COR-L47 (cell line): ENCODE data around the gene PER1.

ENCODE experiments used
- DNase-seq: peaks from one replicate; lab custom pipeline; 2025; lab: John Stamatoyannopoulos, UW

PER1 gene

DNA sequence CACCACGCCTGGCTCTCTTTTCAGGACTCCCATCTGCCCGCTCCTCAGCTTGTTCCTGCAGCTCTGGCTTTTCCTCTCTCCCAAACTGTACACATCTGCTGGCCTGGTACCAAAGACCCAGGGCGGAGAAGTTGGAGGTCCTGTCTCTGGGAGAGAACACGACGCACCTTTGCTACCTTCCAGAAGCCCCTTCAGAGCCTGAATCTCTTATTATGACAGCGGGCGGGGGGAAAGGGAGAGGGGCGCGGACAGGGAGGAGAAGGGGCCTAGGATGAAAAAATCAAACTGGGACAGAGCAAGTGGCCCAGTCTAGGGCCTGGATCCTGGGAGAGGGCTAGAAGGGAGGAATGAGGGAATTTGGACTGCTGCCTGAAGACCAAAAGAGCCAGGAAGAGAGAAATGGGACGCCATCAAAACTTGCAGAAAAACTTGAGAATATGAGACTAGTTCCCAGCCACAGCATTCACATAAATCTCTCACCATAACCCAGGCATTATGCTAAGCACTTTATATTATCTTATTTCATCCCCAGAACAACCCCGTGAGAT is 2.5 kb upstream of the PER1 start:
- no peak for DNase-seq

GRCh38 chr17:8153957-8154607 is 1.9 kb upstream of the PER1 start:
- DNase-seq = peak; percentile 34

- no peak for DNase-seq
Measured at GRCh38 chr17:8153525-8153956, 1.3 kb upstream of the PER1 start.

DNA sequence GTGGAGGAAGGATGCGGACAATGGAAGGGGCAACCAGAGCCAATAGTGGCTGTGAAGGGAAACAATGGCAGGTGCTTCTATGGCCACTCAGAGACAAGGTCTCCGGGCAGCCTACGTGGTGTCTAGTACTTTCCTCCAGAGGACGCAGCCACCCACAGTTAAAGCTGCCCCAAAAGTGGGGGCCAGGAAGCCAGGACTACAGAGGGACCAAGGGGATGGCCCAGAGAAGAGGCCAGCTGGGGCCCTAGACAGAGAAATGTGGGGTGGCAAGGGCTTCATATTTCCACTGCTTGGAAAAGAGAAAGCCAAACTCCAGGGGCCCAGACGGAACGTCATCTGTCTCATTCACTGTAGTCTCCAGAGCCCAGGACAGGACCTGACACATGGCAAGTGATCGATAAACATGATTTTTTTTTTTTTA is 837 bp upstream of the PER1 start:
- DNase-seq = no peak

DNA sequence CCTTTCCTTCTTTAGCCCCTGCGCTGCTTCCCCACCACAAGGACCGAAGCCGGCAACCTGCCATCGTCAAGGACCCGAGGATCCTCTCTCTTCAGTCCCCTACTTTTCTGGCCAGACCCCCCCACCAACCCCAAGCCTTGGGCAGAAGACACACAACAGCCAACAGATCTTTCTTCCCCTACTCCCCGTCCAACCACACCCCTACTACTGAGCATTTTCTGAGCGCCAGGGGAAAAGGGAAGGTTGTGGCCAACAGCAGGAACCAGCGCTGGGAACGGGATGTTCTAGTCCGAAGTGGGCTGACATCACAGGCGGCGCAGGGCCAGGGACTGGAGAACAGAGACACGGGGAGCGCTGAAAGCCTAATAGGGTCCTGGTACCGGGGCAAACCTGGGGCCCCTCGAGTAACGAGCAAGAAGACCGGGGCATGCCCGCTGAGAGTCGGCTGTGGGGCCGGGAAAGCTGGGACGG is 528 bp downstream of the PER1 start:
- DNase-seq = no peak

DNA sequence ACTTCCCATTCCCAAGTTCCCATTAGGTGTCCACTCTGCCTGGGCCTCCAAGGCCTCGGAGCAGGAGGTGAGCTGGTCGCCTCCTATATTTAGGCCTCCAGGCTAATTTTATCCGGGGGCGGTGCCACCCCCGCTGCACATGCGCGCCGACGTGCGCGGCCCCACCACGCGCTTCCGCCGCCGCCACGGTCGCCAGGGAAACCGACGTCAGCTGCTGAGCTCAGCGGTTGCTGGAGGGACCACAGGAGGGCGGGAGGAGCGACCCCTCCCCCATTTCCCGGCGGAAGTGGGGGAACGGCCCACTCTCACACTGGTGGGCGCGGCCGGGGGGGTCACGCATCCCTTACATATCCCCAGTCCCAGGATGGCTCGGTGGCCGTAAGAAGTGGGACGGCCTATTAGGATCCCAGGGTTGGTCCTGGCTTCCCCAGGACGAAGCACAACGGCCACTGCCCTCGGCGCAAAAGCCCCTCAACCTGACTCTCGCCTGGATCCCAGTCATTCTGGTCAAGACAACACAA is 1.0 kb downstream of the PER1 start:
- DNase-seq = peak; percentile 42

DNA sequence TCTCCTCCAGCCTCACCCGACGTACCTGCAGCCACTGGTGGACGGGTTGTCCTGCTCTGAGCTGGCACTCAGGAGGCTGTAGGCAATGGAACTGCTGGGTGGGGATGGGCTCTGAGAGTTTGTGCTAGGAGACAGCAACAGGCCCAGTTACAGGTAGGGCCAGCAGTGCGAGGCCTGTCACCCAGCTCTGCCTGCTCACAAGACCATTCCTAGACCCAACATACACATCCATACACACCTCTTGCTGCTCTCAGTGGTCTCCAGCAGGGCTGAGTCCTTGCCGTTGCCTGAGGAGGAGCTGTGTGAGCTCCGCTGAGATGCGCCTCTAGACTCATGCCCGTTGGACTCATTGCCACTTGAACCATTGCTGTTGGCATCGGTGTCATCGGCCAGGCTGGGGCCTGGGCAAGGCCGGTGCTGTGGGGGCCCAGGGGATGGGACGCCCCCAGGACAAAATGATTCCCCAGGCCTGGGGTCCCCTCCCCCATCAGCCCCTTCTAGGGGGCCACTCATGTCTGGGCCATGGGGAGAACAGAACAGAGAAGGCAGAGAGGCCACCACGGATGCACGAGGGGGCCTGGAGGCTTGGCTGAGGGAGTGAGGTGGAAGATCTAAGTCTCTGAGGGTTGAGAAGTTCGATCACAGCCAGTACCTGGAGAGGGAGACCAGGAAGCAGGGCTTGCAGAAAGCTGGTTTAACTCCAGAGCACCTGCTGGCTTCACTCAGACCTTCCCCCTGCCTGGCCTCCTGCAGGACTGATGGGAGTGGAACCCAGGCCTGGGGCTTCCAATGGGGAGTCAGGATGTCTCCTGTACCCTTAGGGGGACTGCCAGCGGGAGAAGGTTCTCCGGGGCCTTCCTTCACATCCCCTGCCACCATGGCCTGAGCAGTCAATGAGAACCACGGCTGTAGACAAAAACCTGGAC is 1.7 kb downstream of the PER1 start:
- DNase-seq = no peak

GRCh38 chr17:8149419-8150193 is 2.6 kb downstream of the PER1 start:
- DNase-seq = no peak

DNA sequence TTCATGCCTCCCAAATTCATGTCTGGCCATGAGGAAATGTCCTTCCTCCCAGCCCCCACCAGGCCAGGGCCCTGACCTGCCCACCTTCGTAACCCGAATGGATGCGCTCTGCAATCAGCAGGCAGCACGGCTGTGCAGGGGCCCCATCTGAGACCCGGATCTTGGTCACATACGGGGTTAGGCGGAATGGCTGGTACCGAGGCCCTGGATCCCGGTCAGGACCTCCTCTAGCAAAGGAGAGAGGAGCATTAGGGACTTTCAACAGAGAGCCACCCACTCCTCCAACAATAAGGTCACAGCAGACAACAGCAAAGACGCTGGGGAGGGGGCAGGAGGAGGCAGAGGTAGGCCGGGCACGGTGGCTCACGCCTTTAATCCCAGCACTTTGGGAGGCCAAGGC is 3.6 kb downstream of the PER1 start:
- no peak for DNase-seq

GRCh38 chr17:8147805-8148404 is 4.3 kb downstream of the PER1 start:
- no peak for DNase-seq

DNA sequence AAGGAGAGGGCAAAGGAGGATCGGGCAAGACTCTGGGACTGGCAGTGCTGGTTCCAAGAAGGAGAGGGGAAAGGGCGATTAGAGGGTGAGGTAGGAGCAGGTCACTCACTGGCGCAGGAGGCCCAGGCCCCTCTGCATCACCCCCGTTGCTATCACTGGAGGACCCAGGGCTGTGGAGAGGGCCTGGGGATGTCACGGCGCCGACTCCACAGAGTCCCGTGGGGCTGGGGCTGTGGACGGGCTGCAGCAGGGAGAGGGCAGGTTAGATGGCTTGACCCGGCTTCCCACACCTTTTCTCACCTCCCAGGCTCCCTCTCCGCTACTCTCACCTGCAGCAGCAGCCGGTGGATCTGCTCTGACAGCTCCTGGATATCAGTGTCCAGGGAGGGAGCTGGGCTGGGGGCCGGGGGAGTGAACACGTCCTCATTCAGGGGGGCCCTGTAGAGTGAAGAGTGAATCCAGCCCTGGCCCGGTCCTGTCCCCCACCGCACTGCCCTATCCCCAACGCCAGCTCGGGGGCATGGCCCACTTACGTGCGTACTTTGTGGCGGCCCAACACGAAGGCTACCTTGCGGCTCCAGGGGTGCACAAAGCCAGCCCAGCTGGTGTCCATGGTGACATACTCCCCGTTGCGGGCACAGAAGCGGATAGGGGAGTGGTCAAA is 4.9 kb downstream of the PER1 start:
- DNase-seq = no peak

GRCh38 chr17:8146381-8147140 is 5.6 kb downstream of the PER1 start:
- DNase-seq = no peak

DNA sequence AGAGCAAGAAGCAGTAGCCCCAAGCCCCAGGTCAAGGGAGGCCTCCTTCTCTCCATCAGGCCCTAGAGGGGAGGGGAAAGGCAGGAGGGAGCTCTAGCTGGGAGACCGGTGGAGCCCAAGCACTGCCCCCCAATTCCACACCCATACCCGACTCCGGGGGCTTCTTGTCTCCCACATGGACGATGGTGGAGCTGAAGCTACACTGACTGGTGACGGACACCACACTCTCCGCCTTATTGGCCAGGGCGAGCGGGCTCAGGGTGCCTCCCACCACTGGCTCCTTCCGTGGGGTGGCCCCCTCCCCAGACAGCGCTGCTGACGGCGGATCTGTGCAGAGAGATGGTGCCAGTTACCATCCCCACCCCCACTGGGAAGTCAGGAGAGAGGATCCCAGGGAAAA is 6.4 kb downstream of the PER1 start:
- DNase-seq = no peak

DNA sequence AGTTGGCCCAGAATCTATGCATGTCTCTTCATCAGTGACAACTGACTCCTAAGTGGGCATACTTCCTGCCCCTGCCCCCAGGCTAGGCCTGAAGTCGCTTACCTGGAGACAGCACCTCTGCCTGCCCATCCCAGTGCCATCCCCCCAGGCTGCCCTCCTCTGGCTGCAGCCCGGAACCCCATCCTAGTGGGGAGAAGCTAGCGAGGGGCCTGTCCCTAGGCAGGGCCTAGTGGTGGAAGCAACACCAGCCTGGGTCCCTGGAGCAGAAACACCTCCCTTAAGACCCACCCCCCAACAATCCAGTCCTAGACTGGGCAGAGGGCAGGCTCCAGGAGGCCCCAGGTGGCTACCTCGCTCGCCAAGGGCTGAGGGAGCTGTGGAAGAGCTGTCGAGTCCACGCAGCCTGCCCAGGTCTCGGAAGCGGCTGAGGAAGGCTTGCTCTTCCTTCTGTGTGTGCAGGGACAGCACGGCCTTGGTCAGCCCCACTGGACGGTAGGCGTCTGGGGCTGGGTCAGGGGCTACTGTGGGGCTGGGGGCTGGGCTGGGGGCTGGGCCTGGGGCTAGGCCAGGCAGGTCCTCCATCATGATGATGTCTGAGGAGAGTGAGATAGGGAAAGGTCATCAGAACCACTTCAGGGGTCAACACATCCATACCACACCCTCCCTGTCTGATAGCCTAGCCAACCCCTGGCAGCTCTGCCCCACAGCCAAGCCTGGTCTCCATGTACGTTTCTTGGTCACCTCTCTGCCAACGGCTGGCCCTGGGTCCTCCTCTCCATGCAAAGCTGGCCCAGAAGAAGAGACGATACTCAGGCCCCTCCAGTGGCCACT is 7.6 kb downstream of the PER1 start:
- no peak for DNase-seq

DNA sequence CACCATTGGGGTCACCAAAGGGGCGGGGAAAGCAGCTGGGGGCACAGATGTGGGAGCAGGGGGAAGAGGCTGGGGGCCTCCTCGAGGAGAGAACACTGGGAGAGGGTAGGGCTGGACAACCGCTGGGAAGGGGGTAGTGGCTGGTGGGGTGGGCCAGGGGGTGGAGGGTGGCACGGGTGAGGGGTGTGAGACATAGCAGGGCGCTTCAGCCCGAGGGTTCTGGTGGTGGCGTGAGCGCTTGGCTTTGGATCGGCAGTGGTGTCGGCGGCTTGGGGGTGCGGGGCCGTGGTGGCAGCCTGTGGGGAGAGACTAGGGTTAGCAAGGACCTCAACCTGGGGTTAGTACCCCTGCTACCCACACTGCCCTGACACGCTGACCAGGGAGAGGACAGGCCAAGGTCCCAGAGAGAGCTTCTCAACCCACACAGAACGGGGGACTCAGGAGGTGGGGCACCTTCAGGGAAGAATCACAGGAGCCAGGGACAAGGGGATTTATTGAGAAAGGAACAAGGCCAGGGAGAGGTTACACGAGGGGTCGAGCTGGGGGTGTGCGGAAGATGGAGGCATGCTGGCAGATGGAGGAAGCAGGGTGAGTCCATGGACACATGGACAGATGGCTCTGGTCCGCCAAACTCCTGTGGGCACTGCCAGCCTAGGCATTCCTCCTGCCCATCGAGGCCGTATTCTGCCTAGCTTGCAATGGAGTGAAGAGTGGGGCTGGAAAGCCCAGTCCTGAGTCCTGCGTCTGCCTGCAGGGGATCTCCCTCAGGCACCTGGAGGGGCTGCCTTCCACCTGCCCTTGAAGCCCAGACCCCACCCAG is 8.4 kb downstream of the PER1 start:
- DNase-seq = no peak

DNA sequence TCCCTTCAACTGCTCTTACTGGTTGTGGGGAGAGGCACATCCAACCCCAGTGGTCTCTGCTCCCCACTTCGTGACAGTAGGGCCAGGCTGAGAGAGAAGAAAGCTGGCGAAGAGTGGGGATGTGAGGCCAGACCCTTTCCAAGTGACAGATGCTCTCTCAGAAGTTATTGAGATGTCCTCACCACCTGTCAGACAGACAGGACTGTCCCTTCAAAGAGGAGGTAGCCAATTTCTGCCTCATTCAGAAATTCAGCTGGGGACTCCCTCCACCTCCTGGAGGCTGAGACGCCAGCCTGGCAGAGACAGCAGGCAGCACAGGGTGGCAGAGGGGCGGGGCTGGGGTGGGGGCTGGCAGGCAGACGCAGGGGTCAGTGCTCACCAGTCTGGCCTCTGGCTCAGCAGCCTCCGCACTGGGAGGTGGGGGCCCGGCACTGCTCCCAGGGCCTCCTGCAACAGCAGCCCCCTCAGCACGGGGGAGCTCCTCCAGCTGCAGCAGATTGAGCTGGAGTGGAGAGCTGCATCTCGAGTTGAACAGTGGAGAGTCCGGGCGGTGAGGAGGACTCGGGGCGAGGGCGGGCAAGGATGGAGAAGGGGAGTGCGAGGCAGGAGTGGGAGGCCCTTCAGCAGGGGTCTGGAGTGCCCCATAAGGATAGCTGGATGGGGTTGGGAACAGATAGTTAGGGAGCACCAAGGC is 9.2 kb downstream of the PER1 start:
- DNase-seq = no peak

GRCh38 chr17:8142158-8142886 is 9.9 kb downstream of the PER1 start:
- DNase-seq = no peak
